GM23338 (cell line): ENCODE results near the gene HMOX2. TPM values are rescaled to one million over a fixed set of nuclear protein-coding genes. Genes with fewer than 3 reads are reported as not detected.

Experiments
- ATAC-seq: fragments of 200-7000 bp; cut with Tn5 transposase; 3 replicates; pipeline ENCODE4 v1.9.1; 2020
- DNase-seq: peaks from one replicate; pipeline ENCODE4 v3.0.0-alpha.2; 2015; ENCODE audit warnings: low spot score
- H2AFZ ChIP-seq: fragments of 200-600 bp; sonication (generic); 2 replicates; pipeline ENCODE4 v1.8.0; 2016; ENCODE audit warnings: antibody characterized with exemption, mild to moderate bottlenecking, moderate library complexity
- H3F3A ChIP-seq: fragments of 200-600 bp; sonication (generic); replicated peaks from 2 replicates; pipeline ENCODE4 v1.8.0; 2017; ENCODE audit warnings: antibody characterized with exemption, mixed run types, low read depth
- H3K27ac ChIP-seq: fragments of 200-600 bp; sonication (generic); 2 replicates; pipeline ENCODE4 v1.6.1; 2016; ENCODE audit warnings: low read depth
- H3K27me3 ChIP-seq: fragments of 200-600 bp; sonication (generic); 2 replicates; pipeline ENCODE4 v1.8.0; 2016; ENCODE audit warnings: mild to moderate bottlenecking, mixed run types, moderate library complexity; ENCODE audit not compliant: insufficient read depth
- H3K36me3 ChIP-seq: fragments of 200-600 bp; sonication (generic); 2 replicates; pipeline ENCODE4 v1.8.0; 2016; ENCODE audit warnings: mild to moderate bottlenecking; ENCODE audit not compliant: insufficient read depth
- H3K4me1 ChIP-seq: fragments of 200-600 bp; sonication (generic); 2 replicates; pipeline ENCODE4 v1.8.0; 2016; ENCODE audit warnings: mild to moderate bottlenecking, moderate library complexity; ENCODE audit not compliant: insufficient read depth
- H3K4me2 ChIP-seq: fragments of 200-600 bp; sonication (generic); 2 replicates; pipeline ENCODE4 v1.7.1; 2017; ENCODE audit warnings: mixed run types
- H3K4me3 ChIP-seq: fragments of 200-600 bp; sonication (generic); 2 replicates; pipeline ENCODE4 v1.6.1; 2016; ENCODE audit warnings: mixed run types
- H3K79me2 ChIP-seq: fragments of 200-600 bp; sonication (generic); replicated peaks from 2 replicates; pipeline ENCODE4 v1.8.0; 2017; ENCODE audit warnings: mild to moderate bottlenecking; ENCODE audit not compliant: insufficient read depth
- H3K9me2 ChIP-seq: fragments of 200-600 bp; sonication (generic); 2 replicates; pipeline ENCODE4 v1.8.0; 2017; ENCODE audit not compliant: insufficient read depth
- H4K20me1 ChIP-seq: fragments of 200-600 bp; sonication (generic); replicated peaks from 2 replicates; pipeline ENCODE4 v1.8.0; 2017; ENCODE audit warnings: mild to moderate bottlenecking; ENCODE audit not compliant: insufficient read depth
- H3K27ac Mint-ChIP-seq: 2 replicates; pipeline ENCODE4 v1.8.0; 2020; ENCODE audit warnings: inconsistent platforms, mild to moderate bottlenecking, moderate library complexity, mixed read lengths
- H3K27me3 Mint-ChIP-seq: 3 replicates; pipeline ENCODE4 v1.8.0; 2022; ENCODE audit warnings: low read depth, mild to moderate bottlenecking, moderate library complexity, mixed read lengths, inconsistent platforms; ENCODE audit not compliant: insufficient read depth, poor library complexity
- H3K36me3 Mint-ChIP-seq: 3 replicates; pipeline ENCODE4 v1.8.0; 2021; ENCODE audit warnings: low read depth, mild to moderate bottlenecking, inconsistent platforms, moderate library complexity, mixed read lengths
- H3K4me1 Mint-ChIP-seq: 3 replicates; pipeline ENCODE4 v1.8.0; 2020; ENCODE audit warnings: mild to moderate bottlenecking, inconsistent platforms, mixed read lengths
- H3K4me3 Mint-ChIP-seq: 3 replicates; pipeline ENCODE4 v1.8.0; 2021; ENCODE audit warnings: moderate library complexity, mild to moderate bottlenecking, inconsistent platforms, mixed read lengths
- H3K9me3 Mint-ChIP-seq: 3 replicates; pipeline ENCODE4 v1.8.0; 2020; ENCODE audit warnings: moderate library complexity, mild to moderate bottlenecking, inconsistent platforms, mixed read lengths
- CREB1 ChIP-seq: fragments of 250-450 bp; sonication (Bioruptor Pico); IDR thresholded peaks from 2 replicates; pipeline ENCODE4 v1.5.0; 2020; ENCODE audit warnings: low read depth, mild to moderate bottlenecking, moderate library complexity
- EZH2 ChIP-seq: fragments of 200-600 bp; sonication (generic); IDR thresholded peaks from one replicate; pipeline ENCODE4 v1.8.0; 2017; ENCODE audit warnings: antibody characterized with exemption, mild to moderate bottlenecking, low read depth; ENCODE audit not compliant: unreplicated experiment
- EZH2phosphoT487 ChIP-seq: fragments of 200-600 bp; sonication (generic); IDR thresholded peaks from one replicate; pipeline ENCODE4 v1.8.1; 2018; ENCODE audit warnings: antibody characterized with exemption; ENCODE audit not compliant: unreplicated experiment
- JUNB ChIP-seq: IDR thresholded peaks from one replicate; pipeline ENCODE4 v1.6.1; 2016; ENCODE audit warnings: antibody characterized with exemption; ENCODE audit not compliant: unreplicated experiment
- NANOG ChIP-seq: IDR thresholded peaks from 2 replicates; pipeline ENCODE4 v1.6.1; 2016; ENCODE audit warnings: antibody characterized with exemption, borderline replicate concordance
- POLR2AphosphoS5 ChIP-seq: IDR thresholded peaks from 2 replicates; pipeline ENCODE4 v1.6.1; 2016; ENCODE audit warnings: antibody characterized with exemption, low read depth
- STAT1 ChIP-seq: IDR thresholded peaks from one replicate; pipeline ENCODE4 v1.6.1; 2016; ENCODE audit warnings: antibody characterized with exemption; ENCODE audit not compliant: unreplicated experiment
- ZNF114 ChIP-seq: fragments of 250-450 bp; sonication (Bioruptor Pico); IDR thresholded peaks from 2 replicates; pipeline ENCODE4 v1.5.0; 2020; ENCODE audit warnings: mild to moderate bottlenecking, moderate library complexity
- ZNF331 ChIP-seq: fragments of 250-450 bp; sonication (Bioruptor Pico); IDR thresholded peaks from 2 replicates; pipeline ENCODE4 v1.5.0; 2020; ENCODE audit warnings: low read depth, mild to moderate bottlenecking, moderate library complexity
- polyA plus RNA-seq: library from polyadenylated mRNA; unstranded; fragments of >200 nt; fragmentation: Nextera tagmentation; extraction: Ambion mirVana; gene quantifications from 2 replicates; pipeline ENCODE4 v1.2.1, GENCODE V29; 2016
- total RNA-seq: library from RNA; depleted of rRNA; stranded (reverse); fragments of >200 nt; shearing (Covaris generic); gene quantifications from 2 replicates; pipeline ENCODE4 v1.2.3, GENCODE V29; 2014
- TF ChIP-seq, protein P1 (sequence below): IDR thresholded peaks from 2 replicates; pipeline ENCODE4 v1.6.1; 2016; ENCODE audit warnings: antibody characterized with exemption
- TF ChIP-seq, protein P2 (sequence below): fragments of 250-450 bp; sonication (Bioruptor Pico); IDR thresholded peaks from 2 replicates; pipeline ENCODE4 v1.5.0; 2020; ENCODE audit warnings: mild to moderate bottlenecking, moderate library complexity
- TF ChIP-seq, protein P3 (sequence below): IDR thresholded peaks from one replicate; pipeline ENCODE4 v1.6.1; 2018; ENCODE audit warnings: antibody characterized with exemption; ENCODE audit not compliant: unreplicated experiment
- TF ChIP-seq, protein P4 (sequence below), 2 experiments: fragments of 200-600 bp in 1 of 2; sonication (generic) in 1 of 2; conservative IDR thresholded peaks; 2 replicates each; pipeline versions ENCODE4 v1.5.1 to v1.6.1; 2016 to 2017; ENCODE audit warnings: antibody characterized with exemption in 2 of 2, low read depth in 2 of 2, mild to moderate bottlenecking in 2 of 2, moderate library complexity in 1 of 2

The HMOX2 gene
- total and polyA plus RNA-seq, 2 experiments from 2014 or later: 33.0 to 38.1 TPM

DNA sequence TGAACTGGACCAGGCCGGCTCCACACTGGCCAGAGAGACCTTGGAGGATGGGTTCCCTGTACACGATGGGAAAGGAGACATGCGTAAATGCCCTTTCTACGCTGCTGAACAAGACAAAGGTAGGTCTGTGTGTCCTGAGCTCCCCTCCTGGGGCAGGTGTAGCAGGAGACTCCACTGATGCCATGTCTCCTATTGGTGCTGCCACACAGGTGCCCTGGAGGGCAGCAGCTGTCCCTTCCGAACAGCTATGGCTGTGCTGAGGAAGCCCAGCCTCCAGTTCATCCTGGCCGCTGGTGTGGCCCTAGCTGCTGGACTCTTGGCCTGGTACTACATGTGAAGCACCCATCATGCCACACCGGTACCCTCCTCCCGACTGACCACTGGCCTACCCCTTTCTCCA, 33.2 kb downstream of the HMOX2 start:
- Mint-ChIP-seq H3K36me3 (peaks cover 39% of the 10 kb centered on the region), H3K4me1 (peaks cover 9% of the 10 kb centered on the region), H3K9me3 (no peaks in the 10 kb centered on the region), H3K4me3 (no peak overlapping the region), H3K27me3 (peaks cover 15% of the 10 kb centered on the region), H3K27ac (no peak overlapping the region)
- Histone ChIP-seq H3K4me1 (0 out of 2 replicates have a peak, but pooled peaks cover 3% of the 10 kb centered on the region), H3K27me3 (no peaks in the 10 kb centered on the region), H3K36me3 (no peaks in the 10 kb centered on the region), H2AFZ (no peak overlapping the region), H3K27ac (no peak overlapping the region), H3F3A (0 out of 2 replicates have a peak, but pooled peaks cover 7% of the 10 kb centered on the region), H3K79me2 (no peaks in the 10 kb centered on the region), H4K20me1 (peaks cover 6% of the 10 kb centered on the region), H3K4me2 (no peak overlapping the region), H3K9me2 (no peaks in the 10 kb centered on the region), H3K4me3 (no peak overlapping the region)
- no peak for DNase-seq
- ATAC-seq: no peak
- TF ChIP-seq CREB1 (CRISPR knock-in tag) (no peak), STAT1 (no peak), ZNF331 (CRISPR knock-in tag) (no peak), POLR2AphosphoS5 (no peak), NANOG (no peak), JUNB (no peak), ZNF114 (CRISPR knock-in tag) (no peak), EZH2 (no peak), EZH2phosphoT487 (no peak)
- TF ChIP-seq, protein P1, sequence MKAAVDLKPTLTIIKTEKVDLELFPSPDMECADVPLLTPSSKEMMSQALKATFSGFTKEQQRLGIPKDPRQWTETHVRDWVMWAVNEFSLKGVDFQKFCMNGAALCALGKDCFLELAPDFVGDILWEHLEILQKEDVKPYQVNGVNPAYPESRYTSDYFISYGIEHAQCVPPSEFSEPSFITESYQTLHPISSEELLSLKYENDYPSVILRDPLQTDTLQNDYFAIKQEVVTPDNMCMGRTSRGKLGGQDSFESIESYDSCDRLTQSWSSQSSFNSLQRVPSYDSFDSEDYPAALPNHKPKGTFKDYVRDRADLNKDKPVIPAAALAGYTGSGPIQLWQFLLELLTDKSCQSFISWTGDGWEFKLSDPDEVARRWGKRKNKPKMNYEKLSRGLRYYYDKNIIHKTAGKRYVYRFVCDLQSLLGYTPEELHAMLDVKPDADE: no peak
- TF ChIP-seq, protein P2, sequence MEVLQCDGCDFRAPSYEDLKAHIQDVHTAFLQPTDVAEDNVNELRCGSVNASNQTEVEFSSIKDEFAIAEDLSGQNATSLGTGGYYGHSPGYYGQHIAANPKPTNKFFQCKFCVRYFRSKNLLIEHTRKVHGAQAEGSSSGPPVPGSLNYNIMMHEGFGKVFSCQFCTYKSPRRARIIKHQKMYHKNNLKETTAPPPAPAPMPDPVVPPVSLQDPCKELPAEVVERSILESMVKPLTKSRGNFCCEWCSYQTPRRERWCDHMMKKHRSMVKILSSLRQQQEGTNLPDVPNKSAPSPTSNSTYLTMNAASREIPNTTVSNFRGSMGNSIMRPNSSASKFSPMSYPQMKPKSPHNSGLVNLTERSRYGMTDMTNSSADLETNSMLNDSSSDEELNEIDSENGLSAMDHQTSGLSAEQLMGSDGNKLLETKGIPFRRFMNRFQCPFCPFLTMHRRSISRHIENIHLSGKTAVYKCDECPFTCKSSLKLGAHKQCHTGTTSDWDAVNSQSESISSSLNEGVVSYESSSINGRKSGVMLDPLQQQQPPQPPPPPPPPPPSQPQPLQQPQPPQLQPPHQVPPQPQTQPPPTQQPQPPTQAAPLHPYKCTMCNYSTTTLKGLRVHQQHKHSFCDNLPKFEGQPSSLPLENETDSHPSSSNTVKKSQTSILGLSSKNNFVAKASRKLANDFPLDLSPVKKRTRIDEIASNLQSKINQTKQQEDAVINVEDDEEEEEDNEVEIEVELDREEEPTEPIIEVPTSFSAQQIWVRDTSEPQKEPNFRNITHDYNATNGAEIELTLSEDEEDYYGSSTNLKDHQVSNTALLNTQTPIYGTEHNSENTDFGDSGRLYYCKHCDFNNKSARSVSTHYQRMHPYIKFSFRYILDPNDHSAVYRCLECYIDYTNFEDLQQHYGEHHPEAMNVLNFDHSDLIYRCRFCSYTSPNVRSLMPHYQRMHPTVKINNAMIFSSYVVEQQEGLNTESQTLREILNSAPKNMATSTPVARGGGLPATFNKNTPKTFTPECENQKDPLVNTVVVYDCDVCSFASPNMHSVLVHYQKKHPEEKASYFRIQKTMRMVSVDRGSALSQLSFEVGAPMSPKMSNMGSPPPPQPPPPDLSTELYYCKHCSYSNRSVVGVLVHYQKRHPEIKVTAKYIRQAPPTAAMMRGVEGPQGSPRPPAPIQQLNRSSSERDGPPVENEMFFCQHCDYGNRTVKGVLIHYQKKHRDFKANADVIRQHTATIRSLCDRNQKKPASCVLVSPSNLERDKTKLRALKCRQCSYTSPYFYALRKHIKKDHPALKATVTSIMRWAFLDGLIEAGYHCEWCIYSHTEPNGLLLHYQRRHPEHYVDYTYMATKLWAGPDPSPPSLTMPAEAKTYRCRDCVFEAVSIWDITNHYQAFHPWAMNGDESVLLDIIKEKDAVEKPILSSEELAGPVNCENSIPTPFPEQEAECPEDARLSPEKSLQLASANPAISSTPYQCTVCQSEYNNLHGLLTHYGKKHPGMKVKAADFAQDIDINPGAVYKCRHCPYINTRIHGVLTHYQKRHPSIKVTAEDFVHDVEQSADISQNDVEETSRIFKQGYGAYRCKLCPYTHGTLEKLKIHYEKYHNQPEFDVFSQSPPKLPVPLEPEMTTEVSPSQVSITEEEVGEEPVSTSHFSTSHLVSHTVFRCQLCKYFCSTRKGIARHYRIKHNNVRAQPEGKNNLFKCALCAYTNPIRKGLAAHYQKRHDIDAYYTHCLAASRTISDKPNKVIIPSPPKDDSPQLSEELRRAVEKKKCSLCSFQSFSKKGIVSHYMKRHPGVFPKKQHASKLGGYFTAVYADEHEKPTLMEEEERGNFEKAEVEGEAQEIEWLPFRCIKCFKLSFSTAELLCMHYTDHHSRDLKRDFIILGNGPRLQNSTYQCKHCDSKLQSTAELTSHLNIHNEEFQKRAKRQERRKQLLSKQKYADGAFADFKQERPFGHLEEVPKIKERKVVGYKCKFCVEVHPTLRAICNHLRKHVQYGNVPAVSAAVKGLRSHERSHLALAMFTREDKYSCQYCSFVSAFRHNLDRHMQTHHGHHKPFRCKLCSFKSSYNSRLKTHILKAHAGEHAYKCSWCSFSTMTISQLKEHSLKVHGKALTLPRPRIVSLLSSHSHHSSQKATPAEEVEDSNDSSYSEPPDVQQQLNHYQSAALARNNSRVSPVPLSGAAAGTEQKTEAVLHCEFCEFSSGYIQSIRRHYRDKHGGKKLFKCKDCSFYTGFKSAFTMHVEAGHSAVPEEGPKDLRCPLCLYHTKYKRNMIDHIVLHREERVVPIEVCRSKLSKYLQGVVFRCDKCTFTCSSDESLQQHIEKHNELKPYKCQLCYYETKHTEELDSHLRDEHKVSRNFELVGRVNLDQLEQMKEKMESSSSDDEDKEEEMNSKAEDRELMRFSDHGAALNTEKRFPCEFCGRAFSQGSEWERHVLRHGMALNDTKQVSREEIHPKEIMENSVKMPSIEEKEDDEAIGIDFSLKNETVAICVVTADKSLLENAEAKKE: no peak
- TF ChIP-seq, protein P3, sequence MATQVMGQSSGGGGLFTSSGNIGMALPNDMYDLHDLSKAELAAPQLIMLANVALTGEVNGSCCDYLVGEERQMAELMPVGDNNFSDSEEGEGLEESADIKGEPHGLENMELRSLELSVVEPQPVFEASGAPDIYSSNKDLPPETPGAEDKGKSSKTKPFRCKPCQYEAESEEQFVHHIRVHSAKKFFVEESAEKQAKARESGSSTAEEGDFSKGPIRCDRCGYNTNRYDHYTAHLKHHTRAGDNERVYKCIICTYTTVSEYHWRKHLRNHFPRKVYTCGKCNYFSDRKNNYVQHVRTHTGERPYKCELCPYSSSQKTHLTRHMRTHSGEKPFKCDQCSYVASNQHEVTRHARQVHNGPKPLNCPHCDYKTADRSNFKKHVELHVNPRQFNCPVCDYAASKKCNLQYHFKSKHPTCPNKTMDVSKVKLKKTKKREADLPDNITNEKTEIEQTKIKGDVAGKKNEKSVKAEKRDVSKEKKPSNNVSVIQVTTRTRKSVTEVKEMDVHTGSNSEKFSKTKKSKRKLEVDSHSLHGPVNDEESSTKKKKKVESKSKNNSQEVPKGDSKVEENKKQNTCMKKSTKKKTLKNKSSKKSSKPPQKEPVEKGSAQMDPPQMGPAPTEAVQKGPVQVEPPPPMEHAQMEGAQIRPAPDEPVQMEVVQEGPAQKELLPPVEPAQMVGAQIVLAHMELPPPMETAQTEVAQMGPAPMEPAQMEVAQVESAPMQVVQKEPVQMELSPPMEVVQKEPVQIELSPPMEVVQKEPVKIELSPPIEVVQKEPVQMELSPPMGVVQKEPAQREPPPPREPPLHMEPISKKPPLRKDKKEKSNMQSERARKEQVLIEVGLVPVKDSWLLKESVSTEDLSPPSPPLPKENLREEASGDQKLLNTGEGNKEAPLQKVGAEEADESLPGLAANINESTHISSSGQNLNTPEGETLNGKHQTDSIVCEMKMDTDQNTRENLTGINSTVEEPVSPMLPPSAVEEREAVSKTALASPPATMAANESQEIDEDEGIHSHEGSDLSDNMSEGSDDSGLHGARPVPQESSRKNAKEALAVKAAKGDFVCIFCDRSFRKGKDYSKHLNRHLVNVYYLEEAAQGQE: no peak
- TF ChIP-seq, protein P4, sequence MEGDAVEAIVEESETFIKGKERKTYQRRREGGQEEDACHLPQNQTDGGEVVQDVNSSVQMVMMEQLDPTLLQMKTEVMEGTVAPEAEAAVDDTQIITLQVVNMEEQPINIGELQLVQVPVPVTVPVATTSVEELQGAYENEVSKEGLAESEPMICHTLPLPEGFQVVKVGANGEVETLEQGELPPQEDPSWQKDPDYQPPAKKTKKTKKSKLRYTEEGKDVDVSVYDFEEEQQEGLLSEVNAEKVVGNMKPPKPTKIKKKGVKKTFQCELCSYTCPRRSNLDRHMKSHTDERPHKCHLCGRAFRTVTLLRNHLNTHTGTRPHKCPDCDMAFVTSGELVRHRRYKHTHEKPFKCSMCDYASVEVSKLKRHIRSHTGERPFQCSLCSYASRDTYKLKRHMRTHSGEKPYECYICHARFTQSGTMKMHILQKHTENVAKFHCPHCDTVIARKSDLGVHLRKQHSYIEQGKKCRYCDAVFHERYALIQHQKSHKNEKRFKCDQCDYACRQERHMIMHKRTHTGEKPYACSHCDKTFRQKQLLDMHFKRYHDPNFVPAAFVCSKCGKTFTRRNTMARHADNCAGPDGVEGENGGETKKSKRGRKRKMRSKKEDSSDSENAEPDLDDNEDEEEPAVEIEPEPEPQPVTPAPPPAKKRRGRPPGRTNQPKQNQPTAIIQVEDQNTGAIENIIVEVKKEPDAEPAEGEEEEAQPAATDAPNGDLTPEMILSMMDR (conservative IDR thresholded peaks at IDR 0.05; ENCODE audit: low read depth in 2 of 2): no peak
